HG03064 (cell line): ENCODE data around the gene MRPS2.

ENCODE experiments used
- ATAC-seq: cut with Tn5 transposase; IDR thresholded peaks from one replicate; pipeline ENCODE4 v1.9.1; 2021; ENCODE audit warnings: low read depth; ENCODE audit not compliant: unreplicated experiment

MRPS2 gene

GRCh38 chr9:135498381-135499126 lies 1.9 kb upstream of the MRPS2 start:
- no peak for ATAC-seq

- ATAC-seq, result no peak
Measured at GRCh38 chr9:135499326-135500070, 984 bp upstream of the MRPS2 start.

GRCh38 chr9:135500071-135500524 lies 384 bp upstream of the MRPS2 start:
- no peak for ATAC-seq

GRCh38 chr9:135501261-135502167 lies 1.0 kb downstream of the MRPS2 start:
- no peak for ATAC-seq

GRCh38 chr9:135502168-135502872 lies 1.8 kb downstream of the MRPS2 start:
- no peak for ATAC-seq

GRCh38 chr9:135502873-135503321 lies 2.4 kb downstream of the MRPS2 start:
- ATAC-seq, result no peak

- ATAC-seq, result no peak
Measured at GRCh38 chr9:135503371-135504261, 3.1 kb downstream of the MRPS2 start.

GRCh38 chr9:135504262-135505243 lies 4.1 kb downstream of the MRPS2 start:
- no peak for ATAC-seq

- ATAC-seq, result no peak
Measured at GRCh38 chr9:135505406-135506187, 5.1 kb downstream of the MRPS2 start.

GRCh38 chr9:135506327-135507103 lies 6.0 kb downstream of the MRPS2 start:
- ATAC-seq, result no peak

GRCh38 chr9:135507104-135508035 lies 6.9 kb downstream of the MRPS2 start:
- no peak for ATAC-seq

GRCh38 chr9:135508211-135508820 lies 7.8 kb downstream of the MRPS2 start:
- no peak for ATAC-seq

- ATAC-seq, result no peak
Measured at GRCh38 chr9:135509458-135509857, 9.0 kb downstream of the MRPS2 start.

- ATAC-seq, result no peak
Measured at GRCh38 chr9:135512241-135512603, 11.7 kb downstream of the MRPS2 start.

GRCh38 chr9:135512904-135513303 lies 12.4 kb downstream of the MRPS2 start:
- ATAC-seq, result no peak
